Liver (tissue), 9 donors: Measurements from ENCODE around the gene C4orf36. TPM values are rescaled to one million over a fixed set of nuclear protein-coding genes. Genes with fewer than 3 reads are reported as not detected.
A peak's percentile ranks its signal among the peaks of the same experiment; 100 is the strongest.

Experiments
- DNase-seq: peaks from one replicate; pipeline ENCODE4 v3.0.0-alpha.2; 2017; ENCODE audit warnings: low spot score
- H3K27ac ChIP-seq, 2 donors: one replicate each; pipeline ENCODE4 v1.7.0; 2013; ENCODE audit warnings: inconsistent platforms in 2 of 2, low read length in 2 of 2, control low read depth in 1 of 2, low read depth in 1 of 2, mild to moderate bottlenecking in 1 of 2
- H3K27me3 ChIP-seq, 4 donors: one replicate each; pipeline versions ENCODE4 v1.6.1 to v1.7.0; 2013; ENCODE audit warnings: low read length in 3 of 4, inconsistent platforms in 1 of 4, mild to moderate bottlenecking in 1 of 4, moderate library complexity in 1 of 4; ENCODE audit not compliant: control insufficient read depth in 4 of 4, insufficient read depth in 4 of 4
- H3K36me3 ChIP-seq, 4 donors: one replicate each; pipeline versions ENCODE4 v1.6.1 to v1.7.0; 2013; ENCODE audit warnings: low read length in 3 of 4, mild to moderate bottlenecking in 3 of 4, low read depth in 1 of 4, moderate library complexity in 1 of 4; ENCODE audit not compliant: control insufficient read depth in 4 of 4, insufficient read depth in 3 of 4
- H3K4me1 ChIP-seq, 4 donors: one replicate each; pipeline versions ENCODE4 v1.6.1 to v1.7.0; 2013; ENCODE audit warnings: low read length in 3 of 4, mild to moderate bottlenecking in 3 of 4, moderate library complexity in 1 of 4; ENCODE audit not compliant: control insufficient read depth in 4 of 4, insufficient read depth in 4 of 4
- H3K4me3 ChIP-seq, 3 donors: one replicate each; pipeline versions ENCODE4 v1.6.1 to v1.7.0; 2013; ENCODE audit warnings: low read length in 3 of 3, control low read depth in 1 of 3, low read depth in 1 of 3, mild to moderate bottlenecking in 1 of 3
- H3K9ac ChIP-seq, 2 donors: one replicate each; pipeline ENCODE4 v1.7.0; 2013; ENCODE audit warnings: low read length in 2 of 2, mild to moderate bottlenecking in 2 of 2, moderate library complexity in 2 of 2, control low read depth in 1 of 2, low read depth in 1 of 2
- H3K9me3 ChIP-seq, 4 donors: one replicate each; pipeline versions ENCODE4 v1.6.1 to v1.7.0; 2013; ENCODE audit warnings: low read length in 3 of 4; ENCODE audit not compliant: control insufficient read depth in 4 of 4
- ATF3 ChIP-seq: IDR thresholded peaks from 2 replicates; pipeline ENCODE4 v1.6.1; 2016; ENCODE audit warnings: antibody characterized with exemption
- CTCF ChIP-seq: fragments of 150-350 bp; IDR thresholded peaks from 2 replicates; pipeline ENCODE4 v1.5.1; 2017; ENCODE audit warnings: improper control_type of control experiment, low read depth, low read length; ENCODE audit not compliant: missing input control
- EGR1 ChIP-seq, 2 donors: IDR thresholded peaks; 2 replicates each; pipeline ENCODE4 v1.6.1; 2016 to 2018; ENCODE audit warnings: antibody characterized with exemption in 2 of 2, low read depth in 2 of 2
- FOXA1 ChIP-seq: IDR thresholded peaks from 2 replicates; pipeline ENCODE4 v1.6.1; 2016; ENCODE audit warnings: antibody characterized with exemption
- FOXA2 ChIP-seq: IDR thresholded peaks from 2 replicates; pipeline ENCODE4 v1.6.1; 2016; ENCODE audit warnings: antibody characterized with exemption
- GABPA ChIP-seq, 2 donors: IDR thresholded peaks in 1 of 2; conservative IDR thresholded peaks in 1 of 2; 2 replicates each; pipeline ENCODE4 v1.6.1; 2016; ENCODE audit warnings: antibody characterized with exemption in 2 of 2, mild to moderate bottlenecking in 1 of 2, moderate library complexity in 1 of 2
- HNF4A ChIP-seq, 2 donors: conservative IDR thresholded peaks; 2 replicates each; pipeline ENCODE4 v1.6.1; 2016; ENCODE audit warnings: antibody characterized with exemption in 2 of 2, mild to moderate bottlenecking in 2 of 2
- HNF4G ChIP-seq: IDR thresholded peaks from 2 replicates; pipeline ENCODE4 v1.6.1; 2016; ENCODE audit warnings: antibody characterized with exemption
- JUND ChIP-seq, 2 donors: IDR thresholded peaks; 2 replicates each; pipeline ENCODE4 v1.6.1; 2016; ENCODE audit warnings: antibody characterized with exemption in 2 of 2
- MAX ChIP-seq: IDR thresholded peaks from 2 replicates; pipeline ENCODE4 v1.6.1; 2016; ENCODE audit warnings: antibody characterized with exemption
- NR2F2 ChIP-seq: IDR thresholded peaks from 2 replicates; pipeline ENCODE4 v1.6.1; 2016; ENCODE audit warnings: antibody characterized with exemption
- RAD21 ChIP-seq, 2 donors: IDR thresholded peaks; 2 replicates each; pipeline ENCODE4 v1.6.1; 2016; ENCODE audit warnings: antibody characterized with exemption in 2 of 2, mild to moderate bottlenecking in 2 of 2
- REST ChIP-seq: IDR thresholded peaks from 2 replicates; pipeline ENCODE4 v1.6.1; 2016; ENCODE audit warnings: antibody characterized with exemption, mild to moderate bottlenecking
- RXRA ChIP-seq, 2 donors: IDR thresholded peaks; 2 replicates each; pipeline ENCODE4 v1.6.1; 2017 to 2018; ENCODE audit warnings: antibody characterized with exemption in 2 of 2, mild to moderate bottlenecking in 1 of 2
- SP1 ChIP-seq: IDR thresholded peaks from 2 replicates; pipeline ENCODE4 v1.6.1; 2018; ENCODE audit warnings: antibody characterized with exemption, mild to moderate bottlenecking
- TAF1 ChIP-seq: conservative IDR thresholded peaks from 2 replicates; pipeline ENCODE4 v1.6.1; 2016; ENCODE audit warnings: antibody characterized with exemption, mild to moderate bottlenecking
- YY1 ChIP-seq: IDR thresholded peaks from 2 replicates; pipeline ENCODE4 v1.6.1; 2016; ENCODE audit warnings: antibody characterized with exemption, mild to moderate bottlenecking
- ZBTB33 ChIP-seq: IDR thresholded peaks from 2 replicates; pipeline ENCODE4 v1.6.1; 2016; ENCODE audit warnings: antibody characterized with exemption
- WGBS: extraction: QIAGEN DNeasy Blood & Tissue Kit; methylation state at CpG from one replicate; pipeline ENCODE4 v1.1.7; 2013; 5-methylcytosine and 5-hydroxymethylcytosine counted together
- polyA plus RNA-seq, 2 donors: library from polyadenylated mRNA; stranded (reverse) in 1 of 2; unstranded in 1 of 2; fragments of 200-250 nt in 1 of 2; fragments of >200 nt in 1 of 2; fragmentation: Nextera tagmentation in 1 of 2; extraction: Ambion mirVana in 1 of 2; gene quantifications; one replicate each; pipeline versions ENCODE4 v1.2.1 to v1.2.3, GENCODE V29; 2013 to 2015
- total RNA-seq, 2 donors: library from RNA; depleted of rRNA; stranded (reverse); fragments of >200 nt; gene quantifications; one replicate each; pipeline ENCODE4 v1.2.3, GENCODE V29; 2014
- donor health status: healthy.
- donor health status: healthy.
- donor health status: healthy.
- donor health status: healthy.
- donor health status: healthy.

Gene C4orf36
- total and polyA plus RNA-seq, 4 donors = 0.09 TPM; not detected in 3

GRCh38 chr4:86938771-86939520 is 46.7 kb upstream of the C4orf36 start:
- no peak for DNase-seq
- peaks cover 9 to 45% (median 33%) of the 10 kb centered on the region in 4 donors for H3K4me1 ChIP-seq

GRCh38 chr4:86935853-86936733 is 43.9 kb upstream of the C4orf36 start:
- H3K27me3 ChIP-seq = no peaks in the 10 kb centered on the region
- H3K36me3 ChIP-seq = no peaks in the 10 kb centered on the region
- WGBS = 3% methylated on average over 36 of the region's 36 CpGs
- H3K9ac ChIP-seq = peak overlapping the region; percentile 81 to 93
- TF ChIP-seq CTCF = no peak
- peak; percentile 78 for TF ChIP-seq SP1
- no peak for TF ChIP-seq GABPA (IDR thresholded peaks at IDR 0.05 in 1 of 2, conservative IDR thresholded peaks at IDR 0.05 in 1 of 2)
- peak; percentile 88 to 97 for TF ChIP-seq HNF4A (conservative IDR thresholded peaks at IDR 0.05)
- TF ChIP-seq RXRA (IDR thresholded peaks at IDR 0.05) = peak; percentile 80 to 88
- peak; percentile 90 for TF ChIP-seq HNF4G
- no peak for TF ChIP-seq ATF3
- no peak for TF ChIP-seq REST
- TF ChIP-seq YY1 = peak; percentile 79
- TF ChIP-seq ZBTB33 = peak; percentile 28
- peak in 1 of 2 donors; percentile 51 for TF ChIP-seq RAD21 (IDR thresholded peaks at IDR 0.05)
- TF ChIP-seq EGR1 (IDR thresholded peaks at IDR 0.05; ENCODE audit: low read depth in 2 of 2) = no peak
- peak; percentile 30 for TF ChIP-seq FOXA2
- TF ChIP-seq JUND (IDR thresholded peaks at IDR 0.05) = peak; percentile 49 to 77
- peak; percentile 63 for TF ChIP-seq TAF1
- TF ChIP-seq NR2F2 = peak; percentile 47
- TF ChIP-seq FOXA1 = no peak
- TF ChIP-seq MAX = peak; percentile 38
- H3K27ac ChIP-seq = peak overlapping the region; percentile 90 to 99
- no peaks in the 10 kb centered on the region for H3K9me3 ChIP-seq
- peaks cover 9 to 39% (median 27%) of the 10 kb centered on the region in 4 donors for H3K4me1 ChIP-seq
- H3K4me3 ChIP-seq = peak overlapping the region; percentile 54 to 84 (median 61)
- peak; percentile 59 for DNase-seq

More at GRCh38 chr4:86938771-86939520, 46.7 kb upstream of the C4orf36 start:
- H3K27ac ChIP-seq = peak overlapping the region; percentile 21 to 74
- TF ChIP-seq HNF4A (conservative IDR thresholded peaks at IDR 0.05) = peak in 1 of 2 donors; percentile 19
- no peak for TF ChIP-seq RAD21 (IDR thresholded peaks at IDR 0.05)
- 76% methylated on average over 4 of the region's 4 CpGs for WGBS
- H3K36me3 ChIP-seq = no peaks in the 10 kb centered on the region
- no peaks in the 10 kb centered on the region for H3K9me3 ChIP-seq
- H3K4me3 ChIP-seq = no peak overlapping the region
- no peaks in the 10 kb centered on the region for H3K27me3 ChIP-seq
- H3K9ac ChIP-seq = peak overlapping the region in 1 of 2 donors; percentile 52
